ENCODE measurements around the gene PHGDH. TPM values are rescaled to one million over a fixed set of nuclear protein-coding genes. Genes with fewer than 3 reads are reported as not detected.

The PHGDH gene
- total and polyA plus RNA-seq, 9 donors: 50.6 to 105 (median 76.1) TPM

- DNase-seq: no peak
- Histone ChIP-seq H3K9me3 (replicated peaks; ENCODE audit: control insufficient read depth, low read depth, low read length) (no peaks in the 10 kb centered on the region), H3K27ac (ENCODE audit: low read length) (no peak overlapping the region), H3K4me3 (ENCODE audit: low read length) (no peak overlapping the region), H3K36me3 (ENCODE audit: control insufficient read depth, insufficient read depth, low read length) (no peaks in the 10 kb centered on the region), H3K27me3 (ENCODE audit: control insufficient read depth, insufficient read depth, low read length) (peaks cover 3% of the 10 kb centered on the region), H3K4me1 (ENCODE audit: control insufficient read depth, insufficient read depth, low read length) (peaks cover 11% of the 10 kb centered on the region)
- 20% methylated on average over 1 of the region's 3 CpGs for WGBS (ENCODE audit: insufficient coverage)
Observed at GRCh38 chr1:119771770-119772169, 60.0 kb downstream of the PHGDH start.

GRCh38 chr1:119772298-119772697, 60.6 kb downstream of the PHGDH start:
- no CpG with 5 or more reads among the region's 2 CpGs for WGBS (ENCODE audit: insufficient coverage)
- no peak overlapping the region for H3K27ac ChIP-seq (ENCODE audit: low read length)
- H3K36me3 ChIP-seq (ENCODE audit: control insufficient read depth, insufficient read depth, low read length): no peaks in the 10 kb centered on the region
- H3K9me3 ChIP-seq (replicated peaks; ENCODE audit: control insufficient read depth, low read depth, low read length): no peaks in the 10 kb centered on the region
- H3K27me3 ChIP-seq (ENCODE audit: control insufficient read depth, insufficient read depth, low read length): peaks cover 3% of the 10 kb centered on the region
- peaks cover 11% of the 10 kb centered on the region for H3K4me1 ChIP-seq (ENCODE audit: control insufficient read depth, insufficient read depth, low read length)
- H3K4me3 ChIP-seq (ENCODE audit: low read length): no peak overlapping the region
- no peak for DNase-seq

- H3K27me3 ChIP-seq (ENCODE audit: control insufficient read depth, insufficient read depth, low read length): peaks cover under 1% of the 10 kb centered on the region
- DNase-seq: peak; percentile 29
- H3K4me1 ChIP-seq (ENCODE audit: control insufficient read depth, insufficient read depth, low read length): peaks cover 11% of the 10 kb centered on the region
- no peaks in the 10 kb centered on the region for H3K36me3 ChIP-seq (ENCODE audit: control insufficient read depth, insufficient read depth, low read length)
- H3K27ac ChIP-seq (ENCODE audit: low read length): no peak overlapping the region
- no peaks in the 10 kb centered on the region for H3K9me3 ChIP-seq (replicated peaks; ENCODE audit: control insufficient read depth, low read depth, low read length)
- WGBS (ENCODE audit: insufficient coverage): no CpG with 5 or more reads among the region's 3 CpGs
- H3K4me3 ChIP-seq (ENCODE audit: low read length): no peak overlapping the region
Observed at GRCh38 chr1:119773711-119774241, 62.0 kb downstream of the PHGDH start.

DNA sequence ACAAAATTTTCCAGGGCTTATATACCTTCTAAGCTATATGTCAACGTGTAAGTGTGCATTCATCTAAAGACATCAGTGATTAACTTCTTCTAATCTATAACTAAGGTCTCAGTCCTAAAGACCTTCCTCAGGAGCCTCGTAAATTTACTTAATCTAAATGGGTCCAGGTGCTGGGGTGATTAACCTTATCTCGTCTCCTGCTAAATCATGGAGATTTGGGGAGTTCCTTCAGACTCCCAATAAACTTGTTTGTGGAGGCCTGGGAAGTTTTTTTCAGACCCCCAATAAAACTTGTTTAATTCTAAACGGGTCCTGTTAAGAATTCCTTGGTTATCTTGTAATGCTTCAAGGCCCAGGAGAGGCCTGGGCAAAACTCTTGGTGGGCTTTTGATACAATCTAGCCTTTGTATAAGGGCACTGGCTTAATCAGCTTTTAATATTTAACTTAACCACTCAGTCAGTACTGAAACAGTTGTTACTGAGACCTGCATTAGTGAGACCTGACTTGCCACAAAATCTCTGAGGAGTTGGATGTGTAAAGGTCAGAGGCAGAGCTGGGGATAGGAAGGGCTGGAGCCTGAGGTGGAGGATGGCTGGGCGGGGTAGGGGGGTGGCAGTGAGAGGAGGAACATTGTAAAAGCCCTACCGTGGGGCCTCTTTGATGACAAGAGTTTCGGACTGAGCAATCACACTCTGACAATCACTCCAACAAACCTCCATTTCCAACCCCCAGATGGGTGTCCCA, 63.2 kb downstream of the PHGDH start:
- H3K27ac ChIP-seq (ENCODE audit: low read length): no peak overlapping the region
- no peaks in the 10 kb centered on the region for H3K36me3 ChIP-seq (ENCODE audit: control insufficient read depth, insufficient read depth, low read length)
- peaks cover 17% of the 10 kb centered on the region for H3K4me1 ChIP-seq (ENCODE audit: control insufficient read depth, insufficient read depth, low read length)
- no peaks in the 10 kb centered on the region for H3K27me3 ChIP-seq (ENCODE audit: control insufficient read depth, insufficient read depth, low read length)
- DNase-seq: no peak
- H3K9me3 ChIP-seq (replicated peaks; ENCODE audit: control insufficient read depth, low read depth, low read length): no peaks in the 10 kb centered on the region
- no peak overlapping the region for H3K4me3 ChIP-seq (ENCODE audit: low read length)
- WGBS (ENCODE audit: insufficient coverage): no CpG with 5 or more reads among the region's 7 CpGs

- no peak overlapping the region for H3K4me3 ChIP-seq (ENCODE audit: low read length)
- H3K9me3 ChIP-seq (replicated peaks; ENCODE audit: control insufficient read depth, low read depth, low read length): no peaks in the 10 kb centered on the region
- H3K36me3 ChIP-seq (ENCODE audit: control insufficient read depth, insufficient read depth, low read length): no peaks in the 10 kb centered on the region
- H3K4me1 ChIP-seq (ENCODE audit: control insufficient read depth, insufficient read depth, low read length): peaks cover 25% of the 10 kb centered on the region
- DNase-seq: no peak
- no peak overlapping the region for H3K27ac ChIP-seq (ENCODE audit: low read length)
- H3K27me3 ChIP-seq (ENCODE audit: control insufficient read depth, insufficient read depth, low read length): no peaks in the 10 kb centered on the region
- 92% methylated on average over 2 of the region's 6 CpGs for WGBS (ENCODE audit: insufficient coverage)
Observed at GRCh38 chr1:119778359-119778758, 66.6 kb downstream of the PHGDH start.

DNA sequence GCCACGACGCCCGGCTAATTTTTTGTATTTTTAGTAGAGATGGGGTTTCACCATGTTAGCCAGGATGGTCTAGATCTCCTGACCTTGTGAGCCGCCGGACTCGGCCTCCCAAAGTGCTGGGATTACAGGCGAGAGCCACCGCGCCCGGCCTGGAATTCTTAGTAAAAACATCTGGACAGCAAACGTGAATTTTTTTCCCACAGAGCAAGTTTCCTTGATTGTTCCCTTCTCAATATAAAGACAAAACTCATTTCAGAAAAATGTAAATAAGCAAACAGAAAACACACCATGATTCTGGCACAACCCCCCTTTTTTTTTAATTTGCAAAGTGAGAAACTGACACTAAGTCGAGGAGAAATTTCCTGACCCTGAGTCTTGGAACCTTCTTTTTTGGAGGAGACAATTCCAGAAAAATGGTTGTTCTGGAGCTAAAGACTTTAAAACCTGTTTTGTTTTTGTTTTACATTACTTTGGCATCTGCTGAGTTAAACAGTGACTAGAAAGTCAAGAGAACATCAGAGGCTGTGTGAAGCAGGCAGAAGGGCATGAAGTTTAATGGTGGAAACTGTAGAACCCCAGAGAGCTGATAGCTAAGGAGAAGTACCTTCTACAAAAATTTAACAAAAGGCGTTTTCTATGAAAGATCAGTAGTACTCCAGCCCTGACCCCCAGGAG, 67.3 kb downstream of the PHGDH start:
- no peaks in the 10 kb centered on the region for H3K27me3 ChIP-seq (ENCODE audit: control insufficient read depth, insufficient read depth, low read length)
- WGBS (ENCODE audit: insufficient coverage): 25% methylated on average over 1 of the region's 13 CpGs
- no peak overlapping the region for H3K4me3 ChIP-seq (ENCODE audit: low read length)
- H3K36me3 ChIP-seq (ENCODE audit: control insufficient read depth, insufficient read depth, low read length): no peaks in the 10 kb centered on the region
- no peaks in the 10 kb centered on the region for H3K9me3 ChIP-seq (replicated peaks; ENCODE audit: control insufficient read depth, low read depth, low read length)
- H3K4me1 ChIP-seq (ENCODE audit: control insufficient read depth, insufficient read depth, low read length): peaks cover 24% of the 10 kb centered on the region
- peak overlapping the region; percentile 77 for H3K27ac ChIP-seq (ENCODE audit: low read length)
- DNase-seq: peak; percentile 18

DNA sequence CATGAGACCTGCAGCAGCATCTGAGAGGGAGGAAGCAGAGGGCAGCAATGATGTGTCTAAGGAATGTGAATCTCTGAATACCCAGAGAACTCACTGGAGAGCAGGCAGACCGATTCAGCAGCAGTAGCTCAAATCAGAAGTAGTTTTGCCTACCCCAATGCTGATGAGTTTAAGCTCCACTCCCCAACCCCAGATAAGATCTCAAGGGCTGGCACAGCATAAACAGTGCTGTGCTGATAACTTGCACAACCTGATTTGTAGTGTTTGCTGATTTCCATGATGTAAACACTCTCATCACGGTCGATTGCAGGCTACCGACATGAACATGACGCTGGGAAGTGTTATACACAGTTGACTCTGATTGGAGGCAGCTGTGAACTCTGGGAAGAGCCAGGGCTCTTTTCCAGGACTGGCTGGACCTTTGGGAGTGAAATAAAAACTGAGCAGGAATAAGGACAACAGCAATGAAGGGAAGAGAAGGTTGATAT, 68.2 kb downstream of the PHGDH start:
- Histone ChIP-seq H3K4me3 (ENCODE audit: low read length) (no peak overlapping the region), H3K27me3 (ENCODE audit: control insufficient read depth, insufficient read depth, low read length) (no peaks in the 10 kb centered on the region), H3K9me3 (replicated peaks; ENCODE audit: control insufficient read depth, low read depth, low read length) (no peaks in the 10 kb centered on the region), H3K27ac (ENCODE audit: low read length) (peak overlapping the region; percentile 77), H3K36me3 (ENCODE audit: control insufficient read depth, insufficient read depth, low read length) (no peaks in the 10 kb centered on the region), H3K4me1 (ENCODE audit: control insufficient read depth, insufficient read depth, low read length) (peaks cover 26% of the 10 kb centered on the region)
- DNase-seq: peak; percentile 91
- 0% methylated on average over 5 of the region's 5 CpGs for WGBS (ENCODE audit: insufficient coverage)

DNA sequence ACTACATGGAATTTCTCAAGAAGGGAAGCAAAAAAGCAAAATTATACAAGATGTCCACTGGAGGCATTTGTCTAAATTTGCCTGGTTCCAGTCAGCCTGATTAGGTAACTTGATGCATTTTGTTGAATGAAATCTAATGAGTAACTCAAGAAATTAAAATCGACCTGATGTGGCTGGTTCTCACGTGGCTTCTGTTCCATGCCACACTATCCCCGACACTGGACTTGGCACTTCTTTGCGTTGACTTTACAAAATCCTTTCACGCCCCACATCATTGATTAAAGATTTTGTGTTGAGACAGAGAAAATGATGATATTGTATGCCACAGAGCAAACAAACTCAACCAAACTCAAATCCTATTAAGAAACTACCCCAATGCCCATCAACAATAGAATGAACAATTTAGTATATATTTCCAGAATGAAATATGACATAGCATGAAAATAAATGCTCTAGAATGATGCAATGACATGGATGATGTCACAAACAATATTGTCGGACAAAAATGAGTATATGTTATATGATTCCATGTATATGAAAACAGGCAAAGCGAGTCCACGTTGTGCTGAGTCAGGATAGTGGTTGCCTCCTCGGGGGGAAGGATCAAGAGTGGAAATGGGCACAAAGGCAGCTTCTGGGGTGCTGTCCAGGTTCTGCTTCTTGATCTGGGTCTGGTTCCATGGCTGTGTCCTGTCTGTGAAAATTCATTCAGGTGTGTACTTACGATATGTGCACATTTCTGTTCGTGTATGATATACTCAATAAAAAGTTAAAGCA, 69.9 kb downstream of the PHGDH start:
- Histone ChIP-seq H3K9me3 (replicated peaks; ENCODE audit: control insufficient read depth, low read depth, low read length) (no peaks in the 10 kb centered on the region), H3K27me3 (ENCODE audit: control insufficient read depth, insufficient read depth, low read length) (no peaks in the 10 kb centered on the region), H3K4me1 (ENCODE audit: control insufficient read depth, insufficient read depth, low read length) (peaks cover 30% of the 10 kb centered on the region), H3K27ac (ENCODE audit: low read length) (no peak overlapping the region), H3K4me3 (ENCODE audit: low read length) (no peak overlapping the region), H3K36me3 (ENCODE audit: control insufficient read depth, insufficient read depth, low read length) (no peaks in the 10 kb centered on the region)
- WGBS (ENCODE audit: insufficient coverage): 79% methylated on average over 3 of the region's 11 CpGs
- no peak for DNase-seq

DNA sequence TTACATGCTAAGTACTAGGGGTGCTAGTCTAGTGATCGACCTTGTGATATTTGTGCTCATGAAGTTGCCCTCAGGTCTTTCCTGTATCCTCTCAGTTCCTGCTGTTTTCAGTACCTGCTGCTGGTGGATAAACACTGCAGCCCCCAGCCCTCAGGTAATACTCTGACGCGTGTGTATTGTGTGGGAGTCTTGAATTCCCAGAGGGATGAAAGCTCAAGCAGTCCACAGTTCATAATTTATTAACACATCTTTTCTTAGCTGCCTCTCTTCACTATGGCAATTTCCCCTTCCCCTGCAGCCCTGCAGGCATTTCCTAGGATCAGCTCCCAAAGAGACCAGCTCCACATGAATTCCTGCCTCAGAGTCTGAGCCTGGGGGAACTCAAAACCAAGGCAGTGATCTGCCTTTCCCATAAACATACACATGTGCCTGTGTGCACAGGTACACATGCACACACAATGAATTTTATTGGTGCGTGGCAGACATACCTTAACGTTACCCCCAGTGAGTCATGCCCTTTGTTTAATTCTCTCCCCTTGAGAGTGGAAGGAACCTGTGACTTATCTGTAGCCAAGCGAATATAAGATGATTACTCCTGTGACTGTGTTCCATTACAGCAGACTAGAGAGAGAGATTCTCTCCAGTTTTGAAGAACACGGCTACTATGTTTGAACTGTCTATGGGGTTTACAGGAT, 71.0 kb downstream of the PHGDH start:
- no peaks in the 10 kb centered on the region for H3K27me3 ChIP-seq (ENCODE audit: control insufficient read depth, insufficient read depth, low read length)
- no peaks in the 10 kb centered on the region for H3K9me3 ChIP-seq (replicated peaks; ENCODE audit: control insufficient read depth, low read depth, low read length)
- no peak overlapping the region for H3K4me3 ChIP-seq (ENCODE audit: low read length)
- H3K36me3 ChIP-seq (ENCODE audit: control insufficient read depth, insufficient read depth, low read length): no peaks in the 10 kb centered on the region
- DNase-seq: no peak
- H3K27ac ChIP-seq (ENCODE audit: low read length): no peak overlapping the region
- peaks cover 30% of the 10 kb centered on the region for H3K4me1 ChIP-seq (ENCODE audit: control insufficient read depth, insufficient read depth, low read length)
- WGBS (ENCODE audit: insufficient coverage): no CpG with 5 or more reads among the region's 7 CpGs
